Keratinocyte (primary cell): ENCODE data around the gene POLK. TPM values are rescaled to one million over a fixed set of nuclear protein-coding genes. Genes with fewer than 3 reads are reported as not detected.

ENCODE experiments used
- DNase-seq: peaks from one replicate; pipeline ENCODE4 v3.0.0-alpha.2; 2011; ENCODE audit warnings: low read depth, missing footprints, low spot score
- FAIRE-seq: peaks from 2 replicates; lab custom pipeline; 2011; peaks lifted over from hg19 to GRCh38; lab: Jason Lieb, UNC
- H2AFZ ChIP-seq: 2 replicates; pipeline ENCODE4 v1.6.0; 2012; ENCODE audit warnings: low read length, control low read depth, inconsistent platforms; ENCODE audit not compliant: control insufficient read depth
- H3K27ac ChIP-seq: 2 replicates; pipeline ENCODE4 v1.5.1; 2011; ENCODE audit warnings: low read length; ENCODE audit not compliant: control insufficient read depth, insufficient read depth
- H3K27me3 ChIP-seq: 3 replicates; pipeline ENCODE4 v1.6.0; 2011; ENCODE audit warnings: low read length; ENCODE audit not compliant: control insufficient read depth, insufficient read depth; ENCODE audit errors: extremely low read depth
- H3K36me3 ChIP-seq, 2 experiments: 2 replicates in 1 of 2; 3 replicates in 1 of 2; pipeline ENCODE4 v1.5.1; 2011; ENCODE audit warnings: low read length in 2 of 2, mild to moderate bottlenecking in 1 of 2; ENCODE audit not compliant: control insufficient read depth in 2 of 2, insufficient read depth in 2 of 2; ENCODE audit errors: extremely low read depth in 1 of 2
- H3K4me1 ChIP-seq: 3 replicates; pipeline ENCODE4 v1.5.1; 2011; ENCODE audit warnings: low read length; ENCODE audit not compliant: control insufficient read depth, insufficient read depth; ENCODE audit errors: extremely low read depth
- H3K4me2 ChIP-seq: 3 replicates; pipeline ENCODE4 v1.6.0; 2011; ENCODE audit warnings: low read depth, low read length; ENCODE audit not compliant: control insufficient read depth, insufficient read depth; ENCODE audit errors: extremely low read depth
- H3K4me3 ChIP-seq, 3 experiments: fragments of 200-600 bp in 1 of 3; sonication (generic) in 1 of 3; 2 replicates in 2 of 3; 3 replicates in 1 of 3; pipeline ENCODE4 v1.5.1; 2011 to 2016; ENCODE audit warnings: low read length in 3 of 3, mild to moderate bottlenecking in 3 of 3, control low read depth in 2 of 3, inconsistent platforms in 1 of 3, low read depth in 1 of 3, mixed read lengths in 1 of 3, mixed run types in 1 of 3, moderate library complexity in 1 of 3; ENCODE audit not compliant: control insufficient read depth in 2 of 3, insufficient read depth in 2 of 3; ENCODE audit errors: extremely low read depth in 1 of 3
- H3K79me2 ChIP-seq: 2 replicates; pipeline ENCODE4 v1.6.0; 2012; ENCODE audit warnings: low read length; ENCODE audit not compliant: control insufficient read depth, insufficient read depth
- H3K9ac ChIP-seq: 3 replicates; pipeline ENCODE4 v1.6.0; 2011; ENCODE audit warnings: low read length; ENCODE audit not compliant: control insufficient read depth, insufficient read depth; ENCODE audit errors: extremely low read depth
- H3K9me1 ChIP-seq: 3 replicates; pipeline ENCODE4 v1.6.0; 2011; ENCODE audit warnings: low read length; ENCODE audit not compliant: control insufficient read depth, insufficient read depth; ENCODE audit errors: extremely low read depth
- H3K9me3 ChIP-seq: 2 replicates; pipeline ENCODE4 v1.5.1; 2012; ENCODE audit warnings: low read depth, low read length; ENCODE audit not compliant: control insufficient read depth
- H4K20me1 ChIP-seq: 3 replicates; pipeline ENCODE4 v1.6.0; 2011; ENCODE audit warnings: low read length; ENCODE audit not compliant: control insufficient read depth, insufficient read depth; ENCODE audit errors: extremely low read depth
- EZH2 ChIP-seq: IDR thresholded peaks from one replicate; pipeline ENCODE4 v1.6.1; 2012; ENCODE audit warnings: inconsistent platforms, mild to moderate bottlenecking, low read length, moderate library complexity
- dilution Hi-C: fragments of 300-500 bp; cut with MboI; formaldehyde crosslinking; loops from one replicate; pipeline ENCODE4 v1.7.0; 2020; ENCODE audit warnings: low sequenced_read_pairs; ENCODE audit not compliant: extremely low pct_ligation_motif_present
- polyA plus RNA-seq, 5 experiments: library from polyadenylated mRNA; depleted of rRNA in 3 of 5; stranded (reverse) in 3 of 5; stranded (forward) in 1 of 5; unstranded in 1 of 5; fragments of >200 nt; gene quantifications; 1 replicate in 1 of 5; 2 replicates in 3 of 5; 3 replicates in 1 of 5; pipeline versions ENCODE4 v1.2.1 to v1.2.3, GENCODE V29; 2011 to 2012; ENCODE audit warnings: missing spikeins in 2 of 5, low read depth in 1 of 5, low replicate concordance in 1 of 5
- TF ChIP-seq, protein P1 (sequence below), 3 experiments: IDR thresholded peaks in 1 of 3; conservative IDR thresholded peaks in 1 of 3; optimal IDR thresholded peaks in 1 of 3; 2 replicates in 2 of 3; 3 replicates in 1 of 3; pipeline versions ENCODE3 to v1.5.1; 2011; ENCODE audit warnings: low read length in 3 of 3, mild to moderate bottlenecking in 3 of 3, moderate library complexity in 2 of 3, control low read depth in 1 of 3, inconsistent platforms in 1 of 3; ENCODE audit not compliant: insufficient read depth in 2 of 3; ENCODE audit errors: extremely low read depth in 1 of 3

The POLK gene
- polyA plus RNA-seq, 1 donor (not counting 4 experiments of a cell fraction or from before 2014, with no cell fraction given), result 25.8 TPM

DNA sequence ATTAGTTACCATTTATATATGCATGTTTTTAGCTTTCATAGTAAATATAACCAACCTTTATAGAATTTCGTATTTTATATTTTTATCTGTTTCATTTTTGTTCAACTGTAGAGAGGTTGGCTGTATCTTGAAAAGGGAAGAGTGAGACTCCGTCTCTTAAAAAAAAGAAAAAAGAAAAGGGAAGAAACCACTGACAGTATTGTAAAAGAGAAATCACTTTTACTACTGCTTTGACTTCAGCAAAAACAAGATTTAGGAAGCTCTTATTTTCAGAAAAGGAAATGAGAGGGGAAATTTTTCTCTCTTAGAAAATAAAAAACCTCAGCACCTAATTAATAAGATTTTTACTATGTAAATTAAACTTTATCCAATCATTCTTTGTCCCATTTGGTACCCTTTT is 14.4 kb downstream of the POLK start:
- no peak overlapping the region for H2AFZ ChIP-seq
- no peaks in the 10 kb centered on the region for H3K36me3 ChIP-seq
- H3K27ac ChIP-seq, result no peak overlapping the region
- TF ChIP-seq EZH2, result no peak
- TF ChIP-seq, protein P1, sequence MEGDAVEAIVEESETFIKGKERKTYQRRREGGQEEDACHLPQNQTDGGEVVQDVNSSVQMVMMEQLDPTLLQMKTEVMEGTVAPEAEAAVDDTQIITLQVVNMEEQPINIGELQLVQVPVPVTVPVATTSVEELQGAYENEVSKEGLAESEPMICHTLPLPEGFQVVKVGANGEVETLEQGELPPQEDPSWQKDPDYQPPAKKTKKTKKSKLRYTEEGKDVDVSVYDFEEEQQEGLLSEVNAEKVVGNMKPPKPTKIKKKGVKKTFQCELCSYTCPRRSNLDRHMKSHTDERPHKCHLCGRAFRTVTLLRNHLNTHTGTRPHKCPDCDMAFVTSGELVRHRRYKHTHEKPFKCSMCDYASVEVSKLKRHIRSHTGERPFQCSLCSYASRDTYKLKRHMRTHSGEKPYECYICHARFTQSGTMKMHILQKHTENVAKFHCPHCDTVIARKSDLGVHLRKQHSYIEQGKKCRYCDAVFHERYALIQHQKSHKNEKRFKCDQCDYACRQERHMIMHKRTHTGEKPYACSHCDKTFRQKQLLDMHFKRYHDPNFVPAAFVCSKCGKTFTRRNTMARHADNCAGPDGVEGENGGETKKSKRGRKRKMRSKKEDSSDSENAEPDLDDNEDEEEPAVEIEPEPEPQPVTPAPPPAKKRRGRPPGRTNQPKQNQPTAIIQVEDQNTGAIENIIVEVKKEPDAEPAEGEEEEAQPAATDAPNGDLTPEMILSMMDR (optimal IDR thresholded peaks at IDR 0.05 in 1 of 3, IDR thresholded peaks at IDR 0.05 in 1 of 3, conservative IDR thresholded peaks at IDR 0.05 in 1 of 3; ENCODE audit: extremely low read depth in 1 of 3, insufficient read depth in 2 of 3, low read length in 3 of 3), result no peak
- DNase-seq, result no peak
- no peak for FAIRE-seq
- no peaks in the 10 kb centered on the region for H3K27me3 ChIP-seq
- no peaks in the 10 kb centered on the region for H3K9me3 ChIP-seq
- H3K4me1 ChIP-seq, result peaks cover 20% of the 10 kb centered on the region
- H3K9ac ChIP-seq, result no peak overlapping the region
- H4K20me1 ChIP-seq, result no peaks in the 10 kb centered on the region
- H3K4me3 ChIP-seq, result no peak overlapping the region
- H3K9me1 ChIP-seq, result no peaks in the 10 kb centered on the region
- no peak overlapping the region for H3K4me2 ChIP-seq
- dilution Hi-C loops, result no loop called here
- H3K79me2 ChIP-seq, result peaks cover 42% of the 10 kb centered on the region

DNA sequence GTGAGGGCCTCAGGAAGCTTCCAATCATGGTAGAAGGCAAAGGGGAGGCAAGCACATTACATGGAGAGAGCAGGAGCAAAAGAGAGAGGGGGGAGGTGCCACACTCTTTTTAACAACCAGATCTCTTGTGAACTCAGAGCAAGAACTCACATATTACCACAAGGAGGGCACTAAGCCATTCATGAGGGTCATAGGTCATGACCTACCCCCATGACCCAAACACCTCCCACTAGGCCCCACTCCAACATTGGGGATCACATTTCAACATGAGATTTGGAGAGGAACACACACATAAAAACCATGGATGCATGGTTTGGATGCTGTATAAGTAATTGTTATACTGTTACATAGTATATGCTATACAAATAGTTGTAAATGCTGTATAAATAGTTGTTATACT is 17.5 kb downstream of the POLK start:
- Histone ChIP-seq H3K36me3 (no peaks in the 10 kb centered on the region), H3K4me1 (peaks cover 6% of the 10 kb centered on the region), H3K9me1 (no peaks in the 10 kb centered on the region), H3K27ac (no peak overlapping the region), H3K9ac (no peak overlapping the region), H3K9me3 (peaks cover 2% of the 10 kb centered on the region), H3K4me3 (no peak overlapping the region), H3K79me2 (peaks cover 42% of the 10 kb centered on the region), H2AFZ (no peak overlapping the region), H4K20me1 (no peaks in the 10 kb centered on the region), H3K27me3 (no peaks in the 10 kb centered on the region), H3K4me2 (no peak overlapping the region)
- FAIRE-seq (no peak), DNase-seq (no peak)
- TF ChIP-seq EZH2, result no peak
- TF ChIP-seq, protein P1 (optimal IDR thresholded peaks at IDR 0.05 in 1 of 3, IDR thresholded peaks at IDR 0.05 in 1 of 3, conservative IDR thresholded peaks at IDR 0.05 in 1 of 3; ENCODE audit: extremely low read depth in 1 of 3, insufficient read depth in 2 of 3, low read length in 3 of 3), result no peak
- dilution Hi-C loops, result no loop called here
